Liver (tissue), 3 donors: ENCODE measurements around the gene FBN1.

Experiments used
- HNF4G ChIP-seq: IDR thresholded peaks from 2 replicates; pipeline ENCODE4 v1.6.1; 2016; ENCODE audit warnings: antibody characterized with exemption
- JUND ChIP-seq, 2 donors: IDR thresholded peaks; 2 replicates each; pipeline ENCODE4 v1.6.1; 2016; ENCODE audit warnings: antibody characterized with exemption in 2 of 2
- RAD21 ChIP-seq, 2 donors: IDR thresholded peaks; 2 replicates each; pipeline ENCODE4 v1.6.1; 2016; ENCODE audit warnings: antibody characterized with exemption in 2 of 2, mild to moderate bottlenecking in 2 of 2
- SP1 ChIP-seq: IDR thresholded peaks from 2 replicates; pipeline ENCODE4 v1.6.1; 2018; ENCODE audit warnings: antibody characterized with exemption, mild to moderate bottlenecking
- YY1 ChIP-seq: IDR thresholded peaks from 2 replicates; pipeline ENCODE4 v1.6.1; 2016; ENCODE audit warnings: antibody characterized with exemption, mild to moderate bottlenecking
- TF ChIP-seq, protein P1 (sequence below): fragments of 150-350 bp; IDR thresholded peaks from 2 replicates; pipeline ENCODE4 v1.5.1; 2017; ENCODE audit warnings: improper control_type of control experiment, low read depth, low read length; ENCODE audit not compliant: missing input control
- TF ChIP-seq, protein P2 (sequence below): IDR thresholded peaks from 2 replicates; pipeline ENCODE4 v1.6.1; 2016; ENCODE audit warnings: antibody characterized with exemption
- donor health status: healthy.
- donor health status: healthy.

GRCh38 chr15:48498828-48499227 is 146.7 kb downstream of the FBN1 start:
- TF ChIP-seq, protein P1, sequence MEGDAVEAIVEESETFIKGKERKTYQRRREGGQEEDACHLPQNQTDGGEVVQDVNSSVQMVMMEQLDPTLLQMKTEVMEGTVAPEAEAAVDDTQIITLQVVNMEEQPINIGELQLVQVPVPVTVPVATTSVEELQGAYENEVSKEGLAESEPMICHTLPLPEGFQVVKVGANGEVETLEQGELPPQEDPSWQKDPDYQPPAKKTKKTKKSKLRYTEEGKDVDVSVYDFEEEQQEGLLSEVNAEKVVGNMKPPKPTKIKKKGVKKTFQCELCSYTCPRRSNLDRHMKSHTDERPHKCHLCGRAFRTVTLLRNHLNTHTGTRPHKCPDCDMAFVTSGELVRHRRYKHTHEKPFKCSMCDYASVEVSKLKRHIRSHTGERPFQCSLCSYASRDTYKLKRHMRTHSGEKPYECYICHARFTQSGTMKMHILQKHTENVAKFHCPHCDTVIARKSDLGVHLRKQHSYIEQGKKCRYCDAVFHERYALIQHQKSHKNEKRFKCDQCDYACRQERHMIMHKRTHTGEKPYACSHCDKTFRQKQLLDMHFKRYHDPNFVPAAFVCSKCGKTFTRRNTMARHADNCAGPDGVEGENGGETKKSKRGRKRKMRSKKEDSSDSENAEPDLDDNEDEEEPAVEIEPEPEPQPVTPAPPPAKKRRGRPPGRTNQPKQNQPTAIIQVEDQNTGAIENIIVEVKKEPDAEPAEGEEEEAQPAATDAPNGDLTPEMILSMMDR = no peak
- TF ChIP-seq JUND (IDR thresholded peaks at IDR 0.05) (no peak), RAD21 (IDR thresholded peaks at IDR 0.05) (no peak), YY1 (no peak), HNF4G (no peak), SP1 (no peak)
- TF ChIP-seq, protein P2, sequence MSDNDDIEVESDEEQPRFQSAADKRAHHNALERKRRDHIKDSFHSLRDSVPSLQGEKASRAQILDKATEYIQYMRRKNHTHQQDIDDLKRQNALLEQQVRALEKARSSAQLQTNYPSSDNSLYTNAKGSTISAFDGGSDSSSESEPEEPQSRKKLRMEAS = no peak
